OCI-LY1 (cell line): ENCODE measurements around the gene GRM7.

Experiments used
- EZH2 ChIP-seq: fragments of 200-600 bp; sonication (generic), shearing (Covaris generic); IDR thresholded peaks from 2 replicates; pipeline ENCODE4 v1.8.0; 2017; ENCODE audit warnings: borderline replicate concordance, mixed run types, mild to moderate bottlenecking, antibody characterized with exemption, low read length, moderate library complexity, mixed read lengths
- TF ChIP-seq, protein P1 (sequence below): fragments of 200-600 bp; sonication (generic), shearing (Covaris generic); IDR thresholded peaks from 2 replicates; pipeline ENCODE4 v1.5.1; 2017; ENCODE audit warnings: mild to moderate bottlenecking, antibody characterized with exemption, low read length, moderate library complexity, mixed read lengths

DNA sequence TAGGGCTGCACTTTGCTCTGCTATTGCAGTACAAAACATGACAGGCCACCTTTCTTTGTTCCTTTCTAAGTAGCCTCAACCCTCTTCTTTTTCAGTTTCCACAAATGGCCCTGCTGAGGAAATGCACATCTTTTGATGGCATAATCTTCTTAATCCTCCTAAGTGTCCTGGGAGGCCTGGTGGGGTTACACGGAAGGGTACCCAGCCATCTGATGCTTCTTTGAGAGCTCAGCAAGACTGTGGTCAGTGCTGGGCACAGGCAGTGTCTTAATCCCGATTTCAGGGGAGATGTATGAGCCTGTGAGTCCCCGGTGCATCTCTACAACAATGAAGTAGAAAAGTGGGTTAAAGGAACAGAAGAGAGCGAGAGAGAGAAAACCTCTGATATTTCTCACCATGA is 404.8 kb downstream of the GRM7 start:
- TF ChIP-seq, protein P1, sequence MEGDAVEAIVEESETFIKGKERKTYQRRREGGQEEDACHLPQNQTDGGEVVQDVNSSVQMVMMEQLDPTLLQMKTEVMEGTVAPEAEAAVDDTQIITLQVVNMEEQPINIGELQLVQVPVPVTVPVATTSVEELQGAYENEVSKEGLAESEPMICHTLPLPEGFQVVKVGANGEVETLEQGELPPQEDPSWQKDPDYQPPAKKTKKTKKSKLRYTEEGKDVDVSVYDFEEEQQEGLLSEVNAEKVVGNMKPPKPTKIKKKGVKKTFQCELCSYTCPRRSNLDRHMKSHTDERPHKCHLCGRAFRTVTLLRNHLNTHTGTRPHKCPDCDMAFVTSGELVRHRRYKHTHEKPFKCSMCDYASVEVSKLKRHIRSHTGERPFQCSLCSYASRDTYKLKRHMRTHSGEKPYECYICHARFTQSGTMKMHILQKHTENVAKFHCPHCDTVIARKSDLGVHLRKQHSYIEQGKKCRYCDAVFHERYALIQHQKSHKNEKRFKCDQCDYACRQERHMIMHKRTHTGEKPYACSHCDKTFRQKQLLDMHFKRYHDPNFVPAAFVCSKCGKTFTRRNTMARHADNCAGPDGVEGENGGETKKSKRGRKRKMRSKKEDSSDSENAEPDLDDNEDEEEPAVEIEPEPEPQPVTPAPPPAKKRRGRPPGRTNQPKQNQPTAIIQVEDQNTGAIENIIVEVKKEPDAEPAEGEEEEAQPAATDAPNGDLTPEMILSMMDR: no peak
- TF ChIP-seq EZH2: no peak
